HUES64 (cell line): ENCODE results near the gene SEC11A.
A peak's percentile ranks its signal among the peaks of the same experiment; 100 is the strongest.
"Not testable (repeated sequence)": the region's sequence is repeated elsewhere in the genome, so short reads cannot be mapped to it uniquely, and the experiment has no call there.

Experiments
- H3K27ac ChIP-seq: 2 replicates; pipeline ENCODE4 v1.7.0; 2013; ENCODE audit warnings: low read depth, low read length, inconsistent platforms
- H3K27me3 ChIP-seq: 2 replicates; pipeline ENCODE4 v1.6.1; 2013; ENCODE audit warnings: mild to moderate bottlenecking, low read length; ENCODE audit not compliant: insufficient read depth
- H3K36me3 ChIP-seq: 2 replicates; pipeline ENCODE4 v1.6.1; 2013; ENCODE audit warnings: mild to moderate bottlenecking, low read length; ENCODE audit not compliant: insufficient read depth
- H3K4me1 ChIP-seq: 2 replicates; pipeline ENCODE4 v1.6.1; 2013; ENCODE audit warnings: mild to moderate bottlenecking, low read length, moderate library complexity; ENCODE audit not compliant: insufficient read depth
- H3K4me3 ChIP-seq: 2 replicates; pipeline ENCODE4 v1.5.1; 2013; ENCODE audit warnings: mild to moderate bottlenecking, low read length, moderate library complexity
- H3K9ac ChIP-seq: 2 replicates; pipeline ENCODE4 v1.6.1; 2013; ENCODE audit warnings: mild to moderate bottlenecking, low read depth, low read length
- H3K9me3 ChIP-seq: 2 replicates; pipeline ENCODE4 v1.6.1; 2013; ENCODE audit warnings: low read depth, low read length; ENCODE audit not compliant: insufficient read depth
- WGBS: fragments of 150-250, 120-280 bp; methylation state at CpG from one replicate; pipeline ENCODE4 v1.1.7; 2013; ENCODE audit warnings: missing lambda C conversion rate; 5-methylcytosine and 5-hydroxymethylcytosine counted together

The SEC11A gene

DNA sequence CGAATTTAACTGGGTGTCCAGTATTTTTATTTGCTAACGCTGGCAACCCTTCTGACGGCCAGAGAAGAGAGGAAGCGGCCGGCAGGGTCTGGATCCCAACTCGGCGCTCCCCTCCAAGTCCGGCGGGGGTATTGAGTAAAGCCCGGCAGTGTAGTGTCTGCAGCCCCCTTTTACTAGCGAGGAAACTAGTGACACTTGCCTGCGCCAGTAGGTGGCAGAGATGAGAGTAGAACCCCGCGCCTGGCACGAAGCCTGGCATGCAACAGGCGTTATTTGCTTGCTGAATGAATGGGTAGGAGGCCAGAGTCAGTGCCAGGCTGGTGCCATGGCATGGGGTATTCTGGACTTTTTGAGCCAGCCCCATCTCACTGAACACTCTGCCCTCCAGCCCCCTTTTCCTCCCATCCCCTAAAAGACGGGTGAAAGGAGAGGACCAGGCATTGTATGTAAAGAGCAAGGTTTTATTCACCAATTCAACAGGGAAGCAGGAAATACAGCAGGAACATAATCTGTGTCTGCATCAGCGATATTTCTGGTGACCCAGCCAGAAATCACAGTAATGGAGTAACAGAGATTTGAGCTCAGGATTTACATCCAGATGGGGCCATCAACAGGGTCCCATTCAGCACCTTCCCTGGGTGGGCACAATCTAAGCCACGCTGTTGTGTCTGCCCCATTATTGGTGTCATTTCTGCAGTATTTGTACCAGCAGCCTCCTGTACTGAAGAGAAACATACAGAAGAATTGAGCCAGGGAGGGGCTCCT is 61.1 kb downstream of the SEC11A start:
- H3K4me1 ChIP-seq: 0 out of 2 replicates have a peak, but pooled peaks cover 9% of the 10 kb centered on the region
- H3K27ac ChIP-seq: no peak overlapping the region
- peak overlapping the region; percentile 93 for H3K9ac ChIP-seq
- peak overlapping the region; percentile 93 for H3K4me3 ChIP-seq
- peaks cover 26% of the 10 kb centered on the region for H3K36me3 ChIP-seq
- H3K27me3 ChIP-seq: peaks cover 24% of the 10 kb centered on the region
- 19% methylated on average over 19 of the region's 19 CpGs for WGBS
- no peaks in the 10 kb centered on the region for H3K9me3 ChIP-seq

DNA sequence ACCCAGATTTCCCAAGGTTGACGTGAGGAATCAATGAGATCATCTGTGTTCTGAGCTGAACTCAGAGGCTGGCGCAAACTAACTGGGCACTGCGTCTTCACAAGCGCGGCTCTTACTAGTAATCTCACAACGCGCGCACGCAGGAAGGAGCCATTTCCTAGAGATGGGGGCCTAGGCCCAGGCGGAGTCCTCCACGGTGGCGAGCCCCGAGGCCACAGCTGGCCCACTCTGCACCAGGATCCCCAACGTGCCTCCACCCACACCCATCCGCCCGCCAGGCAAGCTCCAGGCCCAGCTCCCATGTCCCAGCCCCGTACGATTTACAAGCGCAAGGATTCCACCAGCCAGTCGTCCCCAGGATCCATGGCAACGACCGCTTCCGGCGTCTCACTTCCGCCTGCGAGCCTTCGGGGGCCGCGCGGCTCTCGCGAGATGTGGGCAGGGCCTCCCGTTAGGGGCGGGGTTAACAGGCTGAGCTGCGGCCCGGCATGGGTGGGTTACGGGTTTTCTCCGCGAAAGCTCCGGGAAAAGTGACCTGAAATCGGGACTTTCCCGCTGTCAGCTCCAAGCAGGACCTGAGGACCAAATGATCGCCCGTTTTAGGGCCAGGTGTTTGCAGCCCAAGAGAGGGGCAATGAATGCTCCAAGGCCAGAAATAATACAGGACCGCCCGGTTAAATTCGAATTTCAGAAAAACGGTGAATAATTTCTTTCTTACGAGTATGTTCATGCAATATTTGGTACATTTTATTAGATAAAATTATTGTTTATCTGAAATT is 61.8 kb downstream of the SEC11A start, which contains the start of gene WDR73:
Gene WDR73 (minus strand): TSS at position 374 of the 779 bp plus-strand sequence. CDS start 9 bp downstream, at position 365.
- peak within 1 kb of the TSS; percentile 75 for H3K27ac ChIP-seq
- H3K9me3 ChIP-seq: no peaks in the 10 kb centered on the region
- peak within 1 kb of the TSS; percentile 93 for H3K9ac ChIP-seq
- H3K36me3 ChIP-seq: peaks cover 33% of the 10 kb centered on the region
- WGBS: under 1% methylated on average over 48 of the region's 49 CpGs
- H3K4me3 ChIP-seq: peak within 1 kb of the TSS; percentile 93
- peaks cover 24% of the 10 kb centered on the region for H3K27me3 ChIP-seq
- 0 out of 2 replicates have a peak, but pooled peaks cover 6% of the 10 kb centered on the region for H3K4me1 ChIP-seq

DNA sequence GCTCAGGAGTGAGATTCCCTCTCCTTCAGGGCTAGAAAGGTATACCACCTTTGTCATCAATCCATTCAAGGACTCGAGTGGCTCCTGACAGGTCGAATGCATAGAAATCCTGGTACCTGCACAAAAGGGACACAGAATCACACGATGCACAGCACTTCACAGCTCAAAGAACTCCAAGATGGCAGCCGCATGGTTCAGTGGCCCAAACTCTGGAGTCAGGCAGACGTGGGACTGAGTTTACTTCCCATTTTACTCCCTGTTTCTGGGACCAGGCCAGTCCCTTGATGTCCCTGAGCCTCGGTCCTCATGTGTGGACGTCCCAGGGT is 62.4 kb downstream of the SEC11A start:
- peak overlapping the region; percentile 75 for H3K27ac ChIP-seq
- 32% methylated on average over 7 of the region's 7 CpGs for WGBS
- H3K9me3 ChIP-seq: no peaks in the 10 kb centered on the region
- peaks cover 38% of the 10 kb centered on the region for H3K36me3 ChIP-seq
- H3K4me3 ChIP-seq: peak overlapping the region; percentile 93
- H3K4me1 ChIP-seq: 0 out of 2 replicates have a peak, but pooled peaks cover under 1% of the 10 kb centered on the region
- peaks cover 24% of the 10 kb centered on the region for H3K27me3 ChIP-seq
- H3K9ac ChIP-seq: peak overlapping the region; percentile 93

DNA sequence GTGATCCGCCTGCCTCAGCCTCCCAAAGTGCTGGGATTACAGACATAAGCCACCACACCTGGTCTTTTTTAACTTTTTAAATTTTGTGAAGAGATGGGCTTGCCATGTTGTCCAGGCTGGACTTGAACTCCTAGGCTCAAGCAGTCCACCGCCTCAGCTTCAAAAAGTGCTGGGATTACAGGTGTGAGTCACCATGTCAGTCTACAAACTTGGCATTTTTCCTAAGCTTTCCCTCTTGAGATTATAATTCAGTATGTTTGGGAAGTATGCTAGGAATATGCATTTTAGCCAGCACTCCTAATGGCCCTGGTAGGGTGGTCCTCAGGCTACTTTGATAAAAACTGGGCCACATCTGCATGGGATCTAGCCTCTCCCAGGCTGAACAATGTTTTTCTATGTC is 66.2 kb downstream of the SEC11A start:
- H3K36me3 ChIP-seq: peaks cover 75% of the 10 kb centered on the region
- H3K4me1 ChIP-seq: no peaks in the 10 kb centered on the region
- no peak overlapping the region for H3K27ac ChIP-seq
- no peak overlapping the region for H3K4me3 ChIP-seq
- H3K9ac ChIP-seq: no peak overlapping the region
- H3K27me3 ChIP-seq: no peaks in the 10 kb centered on the region
- H3K9me3 ChIP-seq: no peaks in the 10 kb centered on the region
- 98% methylated on average over 2 of the region's 2 CpGs for WGBS

DNA sequence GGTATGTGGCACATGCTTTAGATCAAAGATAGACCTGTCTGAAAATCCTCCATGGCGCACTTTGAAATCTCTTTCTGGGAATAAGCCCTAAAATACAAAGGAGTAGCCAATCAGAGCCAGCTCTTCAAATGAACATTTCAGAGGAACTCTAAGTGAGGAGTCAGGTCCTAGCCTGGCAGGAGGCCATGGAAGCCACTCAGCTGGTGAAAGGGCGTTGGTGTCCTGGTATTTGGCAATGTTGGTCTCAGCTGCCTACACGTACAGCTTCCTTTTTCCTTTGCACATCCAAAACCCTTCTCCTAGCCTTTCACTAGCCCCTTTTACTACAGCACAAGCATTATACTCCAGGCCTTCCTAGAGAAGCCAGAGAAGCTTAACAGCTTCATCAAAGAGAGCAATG is 67.4 kb downstream of the SEC11A start:
- Histone ChIP-seq H3K27me3 (no peaks in the 10 kb centered on the region), H3K27ac (no peak overlapping the region), H3K9ac (no peak overlapping the region), H3K36me3 (peaks cover 85% of the 10 kb centered on the region), H3K4me1 (no peaks in the 10 kb centered on the region), H3K4me3 (no peak overlapping the region), H3K9me3 (no peaks in the 10 kb centered on the region)
- 94% methylated on average over 3 of the region's 3 CpGs for WGBS

DNA sequence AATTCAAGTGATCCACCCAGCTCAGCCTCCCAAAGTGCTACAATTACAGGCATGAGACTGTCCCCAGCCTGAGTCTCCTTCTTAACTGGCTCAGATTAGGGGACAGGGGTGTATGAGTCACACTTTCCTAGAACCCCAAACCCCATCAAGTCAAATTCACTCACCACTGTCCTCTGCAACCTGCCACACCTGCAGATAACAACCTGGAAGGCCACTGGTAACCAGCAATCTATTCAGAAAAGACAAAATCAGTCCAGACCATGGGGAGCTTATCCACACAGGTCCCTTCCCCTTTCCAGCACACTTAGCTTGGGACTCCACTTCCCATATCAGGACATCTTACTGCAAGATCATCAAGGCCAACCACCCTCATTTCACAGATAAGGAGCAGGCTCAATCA is 68.2 kb downstream of the SEC11A start:
- H3K27me3 ChIP-seq: no peaks in the 10 kb centered on the region
- H3K36me3 ChIP-seq: peaks cover 91% of the 10 kb centered on the region
- no peak overlapping the region for H3K27ac ChIP-seq
- H3K9ac ChIP-seq: no peak overlapping the region
- H3K4me1 ChIP-seq: no peaks in the 10 kb centered on the region
- H3K4me3 ChIP-seq: no peak overlapping the region
- no peaks in the 10 kb centered on the region for H3K9me3 ChIP-seq

DNA sequence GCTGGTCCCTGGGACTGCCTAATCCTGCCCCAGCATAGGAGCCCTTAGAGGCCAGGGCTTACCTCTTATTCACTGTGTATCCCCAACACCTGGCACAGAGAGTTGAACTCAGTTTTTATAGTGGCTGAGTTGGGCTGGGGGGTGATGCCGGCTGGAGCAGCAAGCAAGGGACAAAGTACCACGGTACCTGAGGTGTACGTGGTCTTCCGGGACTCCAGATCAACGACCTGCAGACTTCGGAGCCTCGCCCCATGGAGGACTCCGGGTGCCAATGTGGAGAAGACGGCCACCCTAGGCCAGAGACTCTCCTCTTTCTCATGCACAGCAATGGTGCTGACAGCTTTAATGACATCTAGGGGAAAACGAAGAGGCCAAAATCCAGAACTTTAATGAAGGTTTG is 69.9 kb downstream of the SEC11A start:
- Histone ChIP-seq H3K4me3 (no peak overlapping the region), H3K27ac (no peak overlapping the region), H3K9ac (no peak overlapping the region), H3K9me3 (no peaks in the 10 kb centered on the region), H3K4me1 (no peaks in the 10 kb centered on the region), H3K36me3 (peaks cover 89% of the 10 kb centered on the region), H3K27me3 (no peaks in the 10 kb centered on the region)
- WGBS: 94% methylated on average over 10 of the region's 10 CpGs

DNA sequence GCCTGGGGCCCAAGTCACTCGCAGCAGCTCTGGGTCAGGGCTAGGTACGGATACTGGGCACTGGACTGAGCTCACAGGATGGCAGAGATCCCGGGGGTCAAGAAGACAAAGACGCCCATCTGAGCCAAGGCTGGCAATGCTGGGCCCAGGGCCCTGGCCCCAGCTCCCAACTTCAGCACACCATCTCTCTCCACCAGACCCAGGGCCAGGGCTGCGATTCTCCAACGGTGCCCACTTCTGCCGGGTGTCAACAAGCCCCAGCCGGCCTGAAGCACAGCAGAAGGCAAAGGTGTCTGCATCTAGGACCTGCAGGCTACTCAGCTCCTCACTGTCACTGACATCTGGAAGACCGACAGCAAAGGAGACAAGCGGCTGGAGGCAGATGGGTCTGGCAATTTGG is 70.4 kb downstream of the SEC11A start:
- Histone ChIP-seq H3K4me1 (no peaks in the 10 kb centered on the region), H3K9me3 (no peaks in the 10 kb centered on the region), H3K9ac (no peak overlapping the region), H3K36me3 (peaks cover 89% of the 10 kb centered on the region), H3K27ac (no peak overlapping the region), H3K4me3 (no peak overlapping the region), H3K27me3 (no peaks in the 10 kb centered on the region)
- WGBS: 96% methylated on average over 10 of the region's 10 CpGs

DNA sequence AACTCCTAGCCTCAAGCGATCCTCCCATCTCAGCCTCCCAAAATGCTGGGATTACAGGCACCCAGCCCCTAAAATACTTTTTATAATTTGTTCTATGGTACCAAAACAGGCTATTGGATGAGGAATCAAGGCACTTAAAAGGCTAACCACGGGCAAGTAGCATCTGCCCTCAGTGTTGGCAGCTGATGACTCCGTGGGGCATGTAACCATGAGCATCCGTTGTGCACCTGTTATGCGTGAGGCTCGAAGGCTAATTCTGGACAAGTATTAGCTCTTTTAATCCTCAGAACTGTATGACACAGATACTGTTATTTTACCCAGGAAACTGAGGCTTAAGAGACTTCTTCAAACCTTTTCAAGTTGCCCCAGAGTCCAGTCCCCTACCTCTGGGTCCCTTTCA is 72.1 kb downstream of the SEC11A start:
- Histone ChIP-seq H3K4me3 (no peak overlapping the region), H3K9ac (no peak overlapping the region), H3K27me3 (no peaks in the 10 kb centered on the region), H3K4me1 (no peaks in the 10 kb centered on the region), H3K9me3 (no peaks in the 10 kb centered on the region), H3K36me3 (peaks cover 88% of the 10 kb centered on the region), H3K27ac (no peak overlapping the region)
- WGBS: 96% methylated on average over 6 of the region's 6 CpGs

DNA sequence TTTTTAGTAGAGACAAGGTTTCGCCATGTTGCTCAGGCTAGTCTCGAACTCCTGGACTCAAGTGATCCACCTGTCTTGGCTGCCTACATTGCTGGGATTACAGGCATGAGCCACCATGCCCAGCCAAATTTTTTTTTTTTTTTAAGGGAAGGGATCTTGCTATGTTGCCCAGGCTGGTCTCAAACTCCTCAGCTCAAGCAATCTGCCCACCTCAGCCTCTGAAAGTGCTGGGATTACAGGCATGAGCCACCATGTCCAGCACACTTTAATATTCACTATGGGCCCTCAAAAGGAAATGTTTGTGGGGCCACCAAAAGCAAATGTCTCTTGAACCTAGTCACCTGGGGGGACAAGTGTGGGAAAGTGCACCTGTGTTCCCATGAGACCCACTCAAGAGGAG is 73.3 kb downstream of the SEC11A start:
- H3K27ac ChIP-seq, H3K27me3 ChIP-seq, H3K9me3 ChIP-seq, H3K4me3 ChIP-seq, H3K9ac ChIP-seq, H3K4me1 ChIP-seq: not testable (repeated sequence)
- H3K36me3 ChIP-seq: peaks cover 76% of the 10 kb centered on the region
- WGBS: 48% methylated on average over 2 of the region's 2 CpGs

DNA sequence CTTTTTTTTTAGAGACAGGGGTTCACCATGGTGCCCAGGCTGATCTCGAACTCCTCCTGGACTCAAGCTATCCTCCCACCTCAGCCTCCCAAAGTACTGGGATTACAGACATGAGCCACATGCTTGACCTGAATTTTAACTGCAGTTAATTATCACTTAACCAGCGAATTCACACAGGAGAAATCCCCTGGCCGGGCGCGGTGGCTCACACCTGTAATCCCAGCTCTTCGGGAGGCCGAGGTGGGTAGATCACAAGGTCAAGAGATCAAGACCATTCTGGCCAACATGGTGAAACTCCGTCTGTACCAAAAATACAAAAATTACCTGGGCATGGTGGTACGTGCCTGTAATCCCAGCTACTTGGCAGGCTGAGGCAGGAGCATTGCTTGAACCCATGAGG is 74.1 kb downstream of the SEC11A start:
- H3K36me3 ChIP-seq: peaks cover 68% of the 10 kb centered on the region
- not testable (repeated sequence) for H3K9ac ChIP-seq, H3K4me1 ChIP-seq, H3K4me3 ChIP-seq, H3K27ac ChIP-seq, H3K9me3 ChIP-seq, H3K27me3 ChIP-seq
- WGBS: 94% methylated on average over 9 of the region's 9 CpGs
